HepG2 (cell line): ENCODE measurements around the gene EMILIN3. TPM values are rescaled to one million over a fixed set of nuclear protein-coding genes. Genes with fewer than 3 reads are reported as not detected.

Experiments used
- ARNT ChIP-seq: fragments of 450-650 bp; IDR thresholded peaks from 2 replicates; pipeline ENCODE4 v1.6.1; 2017
- CBX1 ChIP-seq: IDR thresholded peaks from one replicate; pipeline ENCODE4 v1.6.1; 2016; ENCODE audit warnings: antibody characterized with exemption, low read depth
- GATAD1 ChIP-seq: IDR thresholded peaks from 2 replicates; pipeline ENCODE4 v1.6.1; 2016; ENCODE audit warnings: missing genetic modification reagents, missing compliant biosample characterization
- GTF2F1 ChIP-seq: fragments of 150-350 bp; IDR thresholded peaks from 2 replicates; pipeline ENCODE4 v1.6.1; 2014; ENCODE audit warnings: low read length
- MTA3 ChIP-seq: sonication (generic); formaldehyde crosslinking; IDR thresholded peaks from 2 replicates; pipeline ENCODE4 v1.4.0; 2020; ENCODE audit warnings: missing genetic modification reagents
- PHF20 ChIP-seq: sonication (generic); formaldehyde crosslinking; IDR thresholded peaks from 2 replicates; pipeline ENCODE4 v1.5.0; 2020; ENCODE audit warnings: mild to moderate bottlenecking, missing genetic modification reagents
- POLR2A ChIP-seq, 2 experiments: IDR thresholded peaks; 2 replicates each; pipeline ENCODE4 v1.6.1; 2011; ENCODE audit warnings: low read depth in 2 of 2, low read length in 2 of 2, mild to moderate bottlenecking in 1 of 2, moderate library complexity in 1 of 2; ENCODE audit not compliant: insufficient read depth in 1 of 2
- PRPF4 ChIP-seq: fragments of 200-400 bp; formaldehyde crosslinking; IDR thresholded peaks from 2 replicates; pipeline ENCODE4 v1.6.1; 2016; ENCODE audit warnings: low read length, low read depth; ENCODE audit not compliant: poor library complexity, severe bottlenecking
- SCMH1 ChIP-seq: sonication (generic); formaldehyde crosslinking; IDR thresholded peaks from 2 replicates; pipeline ENCODE4 v1.9.0; 2021; ENCODE audit warnings: missing genetic modification reagents, mild to moderate bottlenecking, borderline replicate concordance
- SMC3 ChIP-seq: IDR thresholded peaks from 2 replicates; pipeline ENCODE4 v1.6.1; 2011; ENCODE audit warnings: low read length, improper control_type of control experiment
- SNAI1 ChIP-seq: sonication (generic); formaldehyde crosslinking; IDR thresholded peaks from 2 replicates; pipeline ENCODE4 v1.5.0; 2020; ENCODE audit warnings: mild to moderate bottlenecking, missing genetic modification reagents, borderline replicate concordance
- XBP1 ChIP-seq: sonication (generic); formaldehyde crosslinking; IDR thresholded peaks from 2 replicates; pipeline ENCODE4 v1.5.0; 2020; ENCODE audit warnings: missing genetic modification reagents
- ZFP62 ChIP-seq: sonication (generic); formaldehyde crosslinking; IDR thresholded peaks from 2 replicates; pipeline ENCODE4 v1.4.0; 2020; ENCODE audit warnings: missing genetic modification reagents
- ZMYM2 ChIP-seq: sonication (generic); formaldehyde crosslinking; IDR thresholded peaks from 2 replicates; pipeline ENCODE4 v1.8.0; 2022; ENCODE audit warnings: mild to moderate bottlenecking, missing genetic modification reagents
- ZNF264 ChIP-seq: sonication (generic); formaldehyde crosslinking; IDR thresholded peaks from 2 replicates; pipeline ENCODE4 v1.4.0; 2020; ENCODE audit warnings: missing genetic modification reagents
- ZNF281 ChIP-seq: sonication (generic); formaldehyde crosslinking; IDR thresholded peaks from 2 replicates; pipeline ENCODE4 v1.4.0; 2020; ENCODE audit warnings: missing genetic modification reagents, borderline replicate concordance
- ZNF543 ChIP-seq: sonication (generic); formaldehyde crosslinking; IDR thresholded peaks from 2 replicates; pipeline ENCODE4 v1.4.0; 2020; ENCODE audit warnings: mild to moderate bottlenecking, missing genetic modification reagents
- ZNF639 ChIP-seq: conservative IDR thresholded peaks from 2 replicates; pipeline ENCODE4 v1.6.1; 2018; ENCODE audit warnings: missing genetic modification reagents
- ZSCAN21 ChIP-seq: sonication (generic); formaldehyde crosslinking; IDR thresholded peaks from 2 replicates; pipeline ENCODE4 v1.8.0; 2022; ENCODE audit warnings: mild to moderate bottlenecking, missing genetic modification reagents, moderate library complexity, borderline replicate concordance
- polyA plus RNA-seq, 8 experiments: library from polyadenylated mRNA; depleted of rRNA in 3 of 8; stranded (reverse) in 7 of 8; unstranded in 1 of 8; fragments of >200 nt; fragmentation: Illumina TruSeq in 4 of 8; extraction: Trizol in 4 of 8; gene quantifications; 2 replicates each; pipeline versions ENCODE4 v1.2.1 to v1.2.3, GENCODE V29; 2011 to 2016; ENCODE audit warnings: low read depth in 4 of 8, missing spikeins in 1 of 8, mixed read lengths in 1 of 8; ENCODE audit not compliant: insufficient read depth in 1 of 8
- total RNA-seq, 5 experiments: library from RNA; depleted of rRNA; stranded (reverse); fragments of >200 nt; fragmentation: Illumina TruSeq; extraction: Trizol; gene quantifications; 2 replicates each; pipeline ENCODE4 v1.2.3, GENCODE V29; 2016; ENCODE audit warnings: low read depth in 1 of 5
- TF ChIP-seq, protein P1 (sequence below): sonication (generic); formaldehyde crosslinking; IDR thresholded peaks from 2 replicates; pipeline ENCODE4 v1.5.1; 2020; ENCODE audit warnings: missing genetic modification reagents, mild to moderate bottlenecking, borderline replicate concordance
- TF ChIP-seq, protein P2 (sequence below): IDR thresholded peaks from 2 replicates; pipeline ENCODE4 v1.6.1; 2012; ENCODE audit warnings: low read length, improper control_type of control experiment

The EMILIN3 gene
- total and polyA plus RNA-seq, 2 of the 13 experiments (the other 11 are each of a cell fraction or from before 2014, with no cell fraction given), result 0.25 to 0.29 TPM

DNA sequence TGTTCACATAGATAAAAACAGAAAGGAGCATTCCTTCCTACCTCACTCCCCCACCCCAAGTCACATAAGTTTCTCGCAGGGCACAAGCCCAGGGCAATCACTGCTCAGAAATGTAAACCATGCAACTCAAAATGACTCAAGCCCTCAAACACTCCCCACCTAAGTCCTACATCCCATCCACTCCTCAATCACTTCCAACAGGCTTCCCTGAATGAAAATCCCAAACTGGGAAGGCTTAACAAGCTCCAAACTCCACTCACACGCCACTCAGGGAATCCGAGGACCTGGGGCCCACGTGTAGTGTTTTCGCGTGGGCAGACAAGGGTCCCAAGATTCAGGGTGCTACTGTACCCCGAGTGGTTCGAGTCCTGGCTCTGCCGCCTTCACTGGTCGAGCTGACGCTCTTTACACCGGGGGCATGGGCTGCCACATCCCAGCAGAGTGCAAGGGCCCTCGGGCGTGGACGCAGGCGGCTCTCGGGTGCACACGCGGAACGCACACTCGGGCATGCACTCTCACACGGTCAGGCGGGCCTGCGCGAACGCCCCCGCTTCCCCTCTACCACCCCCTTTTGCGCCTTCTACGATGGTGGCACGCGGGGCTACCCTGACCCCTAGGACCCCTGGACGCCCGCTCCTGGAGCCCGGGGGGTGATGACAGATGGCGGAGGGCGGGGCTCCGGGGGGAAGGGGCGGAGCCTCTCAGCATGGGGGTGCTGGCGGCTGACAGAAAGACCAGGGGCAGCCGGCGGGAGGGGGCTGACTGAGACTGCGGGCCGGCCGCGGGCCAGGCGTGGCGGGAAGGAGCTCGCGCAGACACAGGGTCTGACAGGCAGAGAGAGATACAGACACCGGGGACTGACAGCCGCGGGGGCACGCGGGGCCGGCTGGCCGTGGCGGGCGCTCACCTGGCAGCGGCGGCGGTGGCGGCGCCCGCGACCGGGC lies 49.7 kb downstream of the EMILIN3 start (continued):
- TF ChIP-seq PHF20 (CRISPR knock-in tag) (0 out of 2 replicates have a peak, but pooled peaks have one; percentile 37), SNAI1 (CRISPR knock-in tag) (no peak), ZNF639 (0 out of 2 replicates have a peak, but pooled peaks have one; percentile 39), ARNT (no peak), ZNF264 (peak; percentile 67; the same call in 1 of the 2 replicates), ZFP62 (no peak), POLR2A (IDR thresholded peaks at IDR 0.05; ENCODE audit: insufficient read depth in 1 of 2, low read depth in 2 of 2, low read length in 2 of 2) (peak in 1 of 2 experiments; percentile 45; a peak in 3 of 4 replicates), ZNF281 (0 out of 2 replicates have a peak, but pooled peaks have one; percentile 5), SMC3 (no peak), XBP1 (CRISPR knock-in tag) (no peak), ZSCAN21 (peak; percentile 84; the same call in 1 of the 2 replicates), GTF2F1 (no peak), CBX1 (peak; percentile 7), GATAD1 (CRISPR knock-in tag) (peak; percentile 63), ZNF543 (CRISPR knock-in tag) (peak; percentile 81; the same call in 1 of the 2 replicates), SCMH1 (no peak), ZMYM2 (CRISPR knock-in tag) (0 out of 2 replicates have a peak, but pooled peaks have one; percentile 21), MTA3 (no peak), PRPF4 (no peak)
- TF ChIP-seq, protein P1, sequence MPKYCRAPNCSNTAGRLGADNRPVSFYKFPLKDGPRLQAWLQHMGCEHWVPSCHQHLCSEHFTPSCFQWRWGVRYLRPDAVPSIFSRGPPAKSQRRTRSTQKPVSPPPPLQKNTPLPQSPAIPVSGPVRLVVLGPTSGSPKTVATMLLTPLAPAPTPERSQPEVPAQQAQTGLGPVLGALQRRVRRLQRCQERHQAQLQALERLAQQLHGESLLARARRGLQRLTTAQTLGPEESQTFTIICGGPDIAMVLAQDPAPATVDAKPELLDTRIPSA, result peak; percentile 93; the same call in 1 of the 2 replicates
- TF ChIP-seq, protein P2, sequence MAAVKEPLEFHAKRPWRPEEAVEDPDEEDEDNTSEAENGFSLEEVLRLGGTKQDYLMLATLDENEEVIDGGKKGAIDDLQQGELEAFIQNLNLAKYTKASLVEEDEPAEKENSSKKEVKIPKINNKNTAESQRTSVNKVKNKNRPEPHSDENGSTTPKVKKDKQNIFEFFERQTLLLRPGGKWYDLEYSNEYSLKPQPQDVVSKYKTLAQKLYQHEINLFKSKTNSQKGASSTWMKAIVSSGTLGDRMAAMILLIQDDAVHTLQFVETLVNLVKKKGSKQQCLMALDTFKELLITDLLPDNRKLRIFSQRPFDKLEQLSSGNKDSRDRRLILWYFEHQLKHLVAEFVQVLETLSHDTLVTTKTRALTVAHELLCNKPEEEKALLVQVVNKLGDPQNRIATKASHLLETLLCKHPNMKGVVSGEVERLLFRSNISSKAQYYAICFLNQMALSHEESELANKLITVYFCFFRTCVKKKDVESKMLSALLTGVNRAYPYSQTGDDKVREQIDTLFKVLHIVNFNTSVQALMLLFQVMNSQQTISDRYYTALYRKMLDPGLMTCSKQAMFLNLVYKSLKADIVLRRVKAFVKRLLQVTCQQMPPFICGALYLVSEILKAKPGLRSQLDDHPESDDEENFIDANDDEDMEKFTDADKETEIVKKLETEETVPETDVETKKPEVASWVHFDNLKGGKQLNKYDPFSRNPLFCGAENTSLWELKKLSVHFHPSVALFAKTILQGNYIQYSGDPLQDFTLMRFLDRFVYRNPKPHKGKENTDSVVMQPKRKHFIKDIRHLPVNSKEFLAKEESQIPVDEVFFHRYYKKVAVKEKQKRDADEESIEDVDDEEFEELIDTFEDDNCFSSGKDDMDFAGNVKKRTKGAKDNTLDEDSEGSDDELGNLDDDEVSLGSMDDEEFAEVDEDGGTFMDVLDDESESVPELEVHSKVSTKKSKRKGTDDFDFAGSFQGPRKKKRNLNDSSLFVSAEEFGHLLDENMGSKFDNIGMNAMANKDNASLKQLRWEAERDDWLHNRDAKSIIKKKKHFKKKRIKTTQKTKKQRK, result no peak
